ENCODE data around the gene HAGHL. TPM values are rescaled to one million over a fixed set of nuclear protein-coding genes. Genes with fewer than 3 reads are reported as not detected.

The HAGHL gene
- total RNA-seq, 1 experiment from 2014 or later: 74.8 TPM

DNA sequence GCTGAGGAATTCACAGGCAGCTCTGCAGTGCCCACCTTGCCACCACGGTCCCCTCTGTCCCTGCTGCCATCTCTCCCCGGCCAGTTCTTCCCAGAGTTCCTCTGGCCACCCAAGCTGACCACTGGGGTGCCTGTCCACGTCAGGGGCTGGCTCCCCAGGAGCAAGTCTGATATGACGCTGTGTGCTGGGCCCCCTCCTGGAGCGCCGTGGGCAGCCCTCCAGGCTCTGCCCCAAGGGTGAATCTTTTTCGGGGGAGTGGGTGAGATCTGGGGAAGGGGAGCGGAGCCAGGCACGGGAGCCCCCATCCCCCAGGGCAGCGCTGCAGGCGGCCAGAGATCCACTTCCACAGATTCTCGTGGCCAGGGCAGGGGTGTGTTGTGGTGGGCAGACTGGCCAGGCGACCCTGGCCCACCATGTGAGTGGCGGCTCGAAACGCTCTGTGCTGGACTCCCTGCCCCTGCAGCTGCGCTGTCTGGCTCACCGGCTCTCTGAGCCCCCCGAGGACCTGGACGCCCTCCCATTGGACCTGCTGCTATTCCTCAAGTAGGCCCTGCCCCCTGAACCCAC is 37.4 kb downstream of the HAGHL start:
- Histone ChIP-seq H3K4me1 (ENCODE audit: control insufficient read depth in 1 of 2, insufficient read depth in 2 of 2, low read length in 2 of 2) (peaks cover 29 to 43% of the 10 kb centered on the region in 2 experiments), H3K27ac (ENCODE audit: low read depth, low read length) (peak overlapping the region; percentile 26; the same call in 1 of the 2 replicates), H3K9me2 (ENCODE audit: insufficient read depth) (no peaks in the 10 kb centered on the region), H3K79me2 (ENCODE audit: insufficient read depth, low read length) (peaks cover 26% of the 10 kb centered on the region), H3K9ac (ENCODE audit: low read length) (no peak overlapping the region), H3K4me3 (replicated peaks in 1 of 2; ENCODE audit: low read depth in 1 of 2, low read length in 2 of 2) (no peak overlapping the region), H3K36me3 (ENCODE audit: control insufficient read depth in 1 of 2, insufficient read depth in 2 of 2, low read length in 2 of 2) (peaks cover 7 to 11% of the 10 kb centered on the region in 2 experiments; a peak in 3 of 4 replicates), H3K4me2 (ENCODE audit: low read length) (no peak overlapping the region), H4K20me1 (ENCODE audit: insufficient read depth) (no peaks in the 10 kb centered on the region), H3K27me3 (ENCODE audit: insufficient read depth, low read length) (no peaks in the 10 kb centered on the region), H2AFZ (ENCODE audit: low read depth, low read length, poor library complexity, severe bottlenecking) (no peak overlapping the region), H3K9me3 (ENCODE audit: control insufficient read depth in 1 of 2, insufficient read depth in 1 of 2, low read depth in 1 of 2, low read length in 2 of 2) (no peaks in the 10 kb centered on the region)
- no peak for ATAC-seq
- no peak for DNase-seq (ENCODE audit: low read depth, low spot score)
- RAD21 ChIA-PET (ENCODE audit: low non-redundant PET in 1 of 2, low total read pairs in 2 of 2, uncharacterized antibody in 2 of 2, unreplicated experiment in 2 of 2): no interaction called here
- intact Hi-C loops (cut with micrococcal nuclease): no loop called here
- BruUV-seq (replicated peaks): no TSS peak
- CTCF ChIA-PET: no interaction called here
- POLR2A ChIA-PET: no interaction called here
- TF ChIP-seq ZNF274 (IDR thresholded peaks at IDR 0.05; ENCODE audit: low read depth, low read length): no peak
- no peak for TF ChIP-seq FOSL1 (IDR thresholded peaks at IDR 0.05; ENCODE audit: low read depth)
- no peak for TF ChIP-seq ELF1 (IDR thresholded peaks at IDR 0.05; ENCODE audit: borderline replicate concordance, low read depth)
- no peak for TF ChIP-seq YY1 (IDR thresholded peaks at IDR 0.05; ENCODE audit: extremely low read depth, insufficient replicate concordance, low read depth, low read length)
- no peak for TF ChIP-seq ZFX (IDR thresholded peaks at IDR 0.05)
- no peak for TF ChIP-seq EZH2 (IDR thresholded peaks at IDR 0.05)
- no peak for TF ChIP-seq EZH2phosphoT487 (IDR thresholded peaks at IDR 0.05; ENCODE audit: borderline replicate concordance)
- no peak for TF ChIP-seq SIN3A (IDR thresholded peaks at IDR 0.05; ENCODE audit: low read depth)
- TF ChIP-seq, protein P1, sequence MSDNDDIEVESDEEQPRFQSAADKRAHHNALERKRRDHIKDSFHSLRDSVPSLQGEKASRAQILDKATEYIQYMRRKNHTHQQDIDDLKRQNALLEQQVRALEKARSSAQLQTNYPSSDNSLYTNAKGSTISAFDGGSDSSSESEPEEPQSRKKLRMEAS (IDR thresholded peaks at IDR 0.05): no peak
- TF ChIP-seq TCF7L2 (IDR thresholded peaks at IDR 0.05; ENCODE audit: borderline replicate concordance, extremely low read depth, insufficient read depth, insufficient read length): no peak
- no peak for TF ChIP-seq EGR1 (IDR thresholded peaks at IDR 0.05; ENCODE audit: low read depth)
- no peak for TF ChIP-seq CEBPB (IDR thresholded peaks at IDR 0.05; ENCODE audit: low read depth)
- TF ChIP-seq SP1 (IDR thresholded peaks at IDR 0.05; ENCODE audit: low read depth): no peak
- TF ChIP-seq, protein P2, sequence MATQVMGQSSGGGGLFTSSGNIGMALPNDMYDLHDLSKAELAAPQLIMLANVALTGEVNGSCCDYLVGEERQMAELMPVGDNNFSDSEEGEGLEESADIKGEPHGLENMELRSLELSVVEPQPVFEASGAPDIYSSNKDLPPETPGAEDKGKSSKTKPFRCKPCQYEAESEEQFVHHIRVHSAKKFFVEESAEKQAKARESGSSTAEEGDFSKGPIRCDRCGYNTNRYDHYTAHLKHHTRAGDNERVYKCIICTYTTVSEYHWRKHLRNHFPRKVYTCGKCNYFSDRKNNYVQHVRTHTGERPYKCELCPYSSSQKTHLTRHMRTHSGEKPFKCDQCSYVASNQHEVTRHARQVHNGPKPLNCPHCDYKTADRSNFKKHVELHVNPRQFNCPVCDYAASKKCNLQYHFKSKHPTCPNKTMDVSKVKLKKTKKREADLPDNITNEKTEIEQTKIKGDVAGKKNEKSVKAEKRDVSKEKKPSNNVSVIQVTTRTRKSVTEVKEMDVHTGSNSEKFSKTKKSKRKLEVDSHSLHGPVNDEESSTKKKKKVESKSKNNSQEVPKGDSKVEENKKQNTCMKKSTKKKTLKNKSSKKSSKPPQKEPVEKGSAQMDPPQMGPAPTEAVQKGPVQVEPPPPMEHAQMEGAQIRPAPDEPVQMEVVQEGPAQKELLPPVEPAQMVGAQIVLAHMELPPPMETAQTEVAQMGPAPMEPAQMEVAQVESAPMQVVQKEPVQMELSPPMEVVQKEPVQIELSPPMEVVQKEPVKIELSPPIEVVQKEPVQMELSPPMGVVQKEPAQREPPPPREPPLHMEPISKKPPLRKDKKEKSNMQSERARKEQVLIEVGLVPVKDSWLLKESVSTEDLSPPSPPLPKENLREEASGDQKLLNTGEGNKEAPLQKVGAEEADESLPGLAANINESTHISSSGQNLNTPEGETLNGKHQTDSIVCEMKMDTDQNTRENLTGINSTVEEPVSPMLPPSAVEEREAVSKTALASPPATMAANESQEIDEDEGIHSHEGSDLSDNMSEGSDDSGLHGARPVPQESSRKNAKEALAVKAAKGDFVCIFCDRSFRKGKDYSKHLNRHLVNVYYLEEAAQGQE (IDR thresholded peaks at IDR 0.05; ENCODE audit: low read depth): no peak
- TF ChIP-seq, protein P3, sequence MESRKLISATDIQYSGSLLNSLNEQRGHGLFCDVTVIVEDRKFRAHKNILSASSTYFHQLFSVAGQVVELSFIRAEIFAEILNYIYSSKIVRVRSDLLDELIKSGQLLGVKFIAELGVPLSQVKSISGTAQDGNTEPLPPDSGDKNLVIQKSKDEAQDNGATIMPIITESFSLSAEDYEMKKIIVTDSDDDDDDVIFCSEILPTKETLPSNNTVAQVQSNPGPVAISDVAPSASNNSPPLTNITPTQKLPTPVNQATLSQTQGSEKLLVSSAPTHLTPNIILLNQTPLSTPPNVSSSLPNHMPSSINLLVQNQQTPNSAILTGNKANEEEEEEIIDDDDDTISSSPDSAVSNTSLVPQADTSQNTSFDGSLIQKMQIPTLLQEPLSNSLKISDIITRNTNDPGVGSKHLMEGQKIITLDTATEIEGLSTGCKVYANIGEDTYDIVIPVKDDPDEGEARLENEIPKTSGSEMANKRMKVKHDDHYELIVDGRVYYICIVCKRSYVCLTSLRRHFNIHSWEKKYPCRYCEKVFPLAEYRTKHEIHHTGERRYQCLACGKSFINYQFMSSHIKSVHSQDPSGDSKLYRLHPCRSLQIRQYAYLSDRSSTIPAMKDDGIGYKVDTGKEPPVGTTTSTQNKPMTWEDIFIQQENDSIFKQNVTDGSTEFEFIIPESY (IDR thresholded peaks at IDR 0.05; ENCODE audit: extremely low read depth, insufficient replicate concordance, low read length): no peak
